ENCODE measurements around the gene COL6A3. TPM values are rescaled to one million over a fixed set of nuclear protein-coding genes. Genes with fewer than 3 reads are reported as not detected.
"Not testable (repeated sequence)": the region's sequence is repeated elsewhere in the genome, so short reads cannot be mapped to it uniquely, and the experiment has no call there.

Gene COL6A3
- total RNA-seq, 1 donor from 2014 or later = 57.1 TPM

DNA sequence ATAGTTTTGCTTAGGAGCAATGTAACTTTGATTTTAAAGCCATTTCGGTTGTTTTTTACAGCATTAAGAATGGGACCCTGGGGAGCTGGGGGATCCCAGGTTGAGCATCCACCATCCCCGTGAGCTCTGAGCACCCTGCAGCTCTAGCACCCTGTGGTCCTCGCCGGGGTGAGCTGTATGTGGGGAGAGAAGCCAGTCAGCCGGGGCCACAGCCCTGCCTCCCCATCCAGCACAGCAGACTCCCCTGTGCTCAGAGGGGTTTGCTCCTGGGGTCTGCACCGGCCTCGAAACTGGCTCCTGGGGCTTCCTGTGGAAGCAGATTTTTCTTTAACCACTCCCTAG, 1.3 kb downstream of the COL6A3 start:
- peaks cover 43% of the 10 kb centered on the region for H3K27me3 ChIP-seq (ENCODE audit: low read depth)

DNA sequence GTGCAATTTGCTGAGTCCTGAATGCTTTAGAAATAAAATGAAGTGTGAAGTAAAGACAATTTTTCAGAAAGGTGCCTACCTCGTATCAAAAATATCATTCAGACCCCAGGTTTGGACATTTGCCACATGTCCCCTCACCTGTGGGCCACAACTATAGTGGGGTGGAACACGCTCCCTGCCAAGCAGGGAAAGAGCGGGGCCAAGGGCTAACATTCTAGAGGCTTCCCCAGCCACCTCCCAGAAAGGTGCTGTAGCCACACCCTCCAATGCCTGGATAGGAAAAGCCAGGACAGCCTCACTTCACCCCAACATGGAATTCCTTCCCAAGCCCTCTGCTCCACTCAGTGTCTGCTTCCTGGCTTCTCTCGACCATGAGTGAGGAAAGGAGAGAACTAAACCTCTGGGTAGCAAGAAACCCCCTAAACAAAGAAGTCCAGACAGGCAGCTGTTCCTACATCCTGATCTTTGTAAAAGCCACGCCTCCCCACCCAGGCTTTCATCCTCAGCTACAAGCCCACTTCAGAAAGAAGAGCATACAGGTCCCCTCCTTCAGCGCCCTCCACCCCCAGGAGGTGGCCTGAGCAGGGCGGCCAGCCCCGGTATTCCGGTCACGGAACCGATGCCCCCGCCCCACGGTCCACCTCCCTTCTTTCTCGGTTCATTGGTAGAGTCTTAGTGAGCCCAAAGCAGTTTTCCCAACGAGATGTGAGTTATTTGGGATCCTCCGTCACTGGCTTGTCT, 2.1 kb downstream of the COL6A3 start:
- Histone ChIP-seq H3K4me1 (peaks cover 31% of the 10 kb centered on the region), H3K4me3 (peak overlapping the region; percentile 62), H3K27me3 (ENCODE audit: low read depth) (peaks cover 43% of the 10 kb centered on the region), H3K36me3 (no peaks in the 10 kb centered on the region), H3K9me3 (replicated peaks) (no peaks in the 10 kb centered on the region), H3K27ac (replicated peaks) (peak overlapping the region; percentile 82)
- intact Hi-C loops (cut with micrococcal nuclease) = no loop called here
- no peak for DNase-seq
- TF ChIP-seq, protein P1, sequence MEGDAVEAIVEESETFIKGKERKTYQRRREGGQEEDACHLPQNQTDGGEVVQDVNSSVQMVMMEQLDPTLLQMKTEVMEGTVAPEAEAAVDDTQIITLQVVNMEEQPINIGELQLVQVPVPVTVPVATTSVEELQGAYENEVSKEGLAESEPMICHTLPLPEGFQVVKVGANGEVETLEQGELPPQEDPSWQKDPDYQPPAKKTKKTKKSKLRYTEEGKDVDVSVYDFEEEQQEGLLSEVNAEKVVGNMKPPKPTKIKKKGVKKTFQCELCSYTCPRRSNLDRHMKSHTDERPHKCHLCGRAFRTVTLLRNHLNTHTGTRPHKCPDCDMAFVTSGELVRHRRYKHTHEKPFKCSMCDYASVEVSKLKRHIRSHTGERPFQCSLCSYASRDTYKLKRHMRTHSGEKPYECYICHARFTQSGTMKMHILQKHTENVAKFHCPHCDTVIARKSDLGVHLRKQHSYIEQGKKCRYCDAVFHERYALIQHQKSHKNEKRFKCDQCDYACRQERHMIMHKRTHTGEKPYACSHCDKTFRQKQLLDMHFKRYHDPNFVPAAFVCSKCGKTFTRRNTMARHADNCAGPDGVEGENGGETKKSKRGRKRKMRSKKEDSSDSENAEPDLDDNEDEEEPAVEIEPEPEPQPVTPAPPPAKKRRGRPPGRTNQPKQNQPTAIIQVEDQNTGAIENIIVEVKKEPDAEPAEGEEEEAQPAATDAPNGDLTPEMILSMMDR (IDR thresholded peaks at IDR 0.05; ENCODE audit: borderline replicate concordance) = no peak

More for the DNA sequence above, 1.3 kb downstream of the COL6A3 start:
- intact Hi-C loops (cut with micrococcal nuclease) = no loop called here
- H3K4me1 ChIP-seq = peaks cover 23% of the 10 kb centered on the region
- H3K4me3 ChIP-seq = peak overlapping the region; percentile 62
- no peaks in the 10 kb centered on the region for H3K36me3 ChIP-seq
- no peaks in the 10 kb centered on the region for H3K9me3 ChIP-seq (replicated peaks)
- peak overlapping the region; percentile 82 for H3K27ac ChIP-seq (replicated peaks)
- TF ChIP-seq, protein P1 (IDR thresholded peaks at IDR 0.05; ENCODE audit: borderline replicate concordance) = no peak
- no peak for DNase-seq

DNA sequence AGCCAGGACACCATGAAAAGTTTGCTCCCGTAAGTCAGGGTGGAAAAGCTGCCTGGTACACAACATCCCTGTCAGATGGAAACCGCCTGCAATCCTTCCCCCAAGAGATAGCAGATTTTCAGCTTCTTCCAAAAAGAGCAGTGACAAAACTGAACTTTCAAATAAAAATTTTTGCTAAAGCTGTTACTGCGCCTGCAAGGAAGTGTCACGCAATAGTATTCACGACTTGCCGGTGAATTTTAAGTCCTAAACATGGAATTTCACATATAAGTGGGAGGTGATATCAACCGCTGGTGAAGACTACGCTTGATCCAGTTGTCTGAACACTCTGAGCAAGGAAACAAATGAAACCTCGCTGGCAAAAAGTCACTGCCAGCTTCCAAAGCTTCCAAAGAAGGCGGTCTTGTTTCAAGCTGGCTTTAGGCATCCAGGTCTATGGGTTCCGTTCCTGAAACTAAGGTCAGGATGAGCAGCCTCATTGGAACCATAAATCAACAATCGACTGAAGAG, 2.8 kb downstream of the COL6A3 start:
- peak overlapping the region; percentile 82 for H3K27ac ChIP-seq (replicated peaks)
- H3K9me3 ChIP-seq (replicated peaks) = no peaks in the 10 kb centered on the region
- TF ChIP-seq, protein P1 (IDR thresholded peaks at IDR 0.05; ENCODE audit: borderline replicate concordance) = no peak
- peaks cover 43% of the 10 kb centered on the region for H3K27me3 ChIP-seq (ENCODE audit: low read depth)
- H3K4me1 ChIP-seq = peaks cover 38% of the 10 kb centered on the region
- no peaks in the 10 kb centered on the region for H3K36me3 ChIP-seq
- intact Hi-C loops (cut with micrococcal nuclease) = no loop called here
- peak overlapping the region; percentile 62 for H3K4me3 ChIP-seq
- DNase-seq = no peak

DNA sequence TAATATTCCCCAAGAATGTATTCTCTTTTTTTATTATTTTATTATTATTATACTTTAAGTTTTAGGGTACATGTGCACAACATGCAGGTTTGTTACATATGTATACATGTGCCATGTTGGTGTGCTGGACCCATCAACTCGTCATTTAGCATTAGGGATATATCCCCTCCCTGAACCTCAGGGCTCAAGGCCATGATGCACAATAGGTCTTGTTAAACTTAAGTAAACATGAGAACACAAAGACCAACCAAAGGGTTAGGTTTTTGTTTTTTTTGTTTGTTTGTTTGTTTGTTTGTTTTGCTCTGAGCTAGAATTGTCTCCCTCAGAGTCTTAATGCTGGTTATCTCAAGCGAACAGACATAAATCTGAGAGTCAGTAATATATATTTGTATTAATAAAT, 4.7 kb downstream of the COL6A3 start:
- intact Hi-C loops (cut with micrococcal nuclease) = loop anchor here (10.0 kb wide), 1 partner anchor 254 kb away; no protein-coding TSS in a partner anchor
- peaks cover 49% of the 10 kb centered on the region for H3K4me1 ChIP-seq
- not testable (repeated sequence) for DNase-seq; H3K36me3 ChIP-seq; H3K9me3 ChIP-seq (replicated peaks)
- peak overlapping the region; percentile 62 for H3K4me3 ChIP-seq
- peaks cover 46% of the 10 kb centered on the region for H3K27me3 ChIP-seq (ENCODE audit: low read depth)
- peak overlapping the region; percentile 82 for H3K27ac ChIP-seq (replicated peaks)

DNA sequence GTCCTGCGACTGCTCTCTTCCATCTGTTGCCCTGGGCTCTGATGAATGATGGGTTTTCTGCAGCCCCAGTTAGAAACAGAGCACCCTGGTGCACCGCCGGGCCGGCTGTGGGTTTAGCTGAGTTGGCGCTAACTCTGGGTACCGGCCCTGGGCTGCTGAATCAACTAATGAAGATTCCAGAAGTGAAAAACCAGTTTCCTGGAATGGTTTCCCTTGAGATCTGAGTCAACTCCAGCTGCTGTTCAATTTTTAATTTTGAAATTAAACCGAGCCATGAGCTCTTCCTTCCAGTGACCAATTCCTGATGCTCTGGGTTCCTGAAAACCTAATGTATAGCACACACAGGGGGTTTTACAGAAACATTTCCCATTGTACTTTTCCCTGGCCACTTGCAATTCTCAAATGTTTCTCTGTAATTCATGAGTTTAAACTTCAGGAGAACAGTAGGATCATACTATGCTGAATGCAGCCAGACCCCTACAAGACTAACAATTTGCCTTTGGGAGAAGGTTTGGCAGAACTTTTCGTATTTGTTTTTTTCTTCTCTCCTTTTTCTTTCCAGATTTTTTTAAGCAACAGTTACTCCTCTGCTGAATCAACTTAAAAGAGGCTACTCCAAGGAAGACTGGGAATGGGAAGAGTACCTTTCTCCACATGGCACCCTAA, 5.5 kb downstream of the COL6A3 start:
- TF ChIP-seq, protein P1 (IDR thresholded peaks at IDR 0.05; ENCODE audit: borderline replicate concordance) = no peak
- H3K4me3 ChIP-seq = peak overlapping the region; percentile 62
- H3K4me1 ChIP-seq = peaks cover 54% of the 10 kb centered on the region
- H3K27me3 ChIP-seq (ENCODE audit: low read depth) = peaks cover 39% of the 10 kb centered on the region
- DNase-seq = peak; percentile 45
- H3K27ac ChIP-seq (replicated peaks) = peak overlapping the region; percentile 82
- H3K36me3 ChIP-seq = no peaks in the 10 kb centered on the region
- intact Hi-C loops (cut with micrococcal nuclease) = loop anchor here (10.0 kb wide), 1 partner anchor 254 kb away; no protein-coding TSS in a partner anchor
- no peaks in the 10 kb centered on the region for H3K9me3 ChIP-seq (replicated peaks)

All from left ventricle myocardium inferior (tissue), 1 donor.